Muscle layer of duodenum (tissue), 2 donors: ENCODE results near the gene TMEM184A.
"Not testable (repeated sequence)": the region's sequence is repeated elsewhere in the genome, so short reads cannot be mapped to it uniquely, and the experiment has no call there.

Experiments
- H3K27ac ChIP-seq: one replicate; pipeline ENCODE4 v1.7.0; 2013; ENCODE audit warnings: mild to moderate bottlenecking, low read length
- H3K27me3 ChIP-seq: one replicate; pipeline ENCODE4 v1.7.0; 2013; ENCODE audit warnings: low read depth, mild to moderate bottlenecking, control low read depth, low read length
- H3K36me3 ChIP-seq, 2 donors: one replicate each; pipeline ENCODE4 v1.7.0; 2013; ENCODE audit warnings: low read length in 2 of 2, control low read depth in 1 of 2, mild to moderate bottlenecking in 1 of 2; ENCODE audit not compliant: insufficient read depth in 2 of 2, control insufficient read depth in 1 of 2
- H3K4me1 ChIP-seq, 2 donors: one replicate each; pipeline ENCODE4 v1.7.0; 2013; ENCODE audit warnings: low read length in 2 of 2, mild to moderate bottlenecking in 2 of 2, control low read depth in 1 of 2, moderate library complexity in 1 of 2; ENCODE audit not compliant: insufficient read depth in 2 of 2, control insufficient read depth in 1 of 2
- H3K4me3 ChIP-seq, 2 donors: one replicate each; pipeline ENCODE4 v1.7.0; 2013; ENCODE audit warnings: low read length in 2 of 2, low read depth in 1 of 2, mild to moderate bottlenecking in 1 of 2
- H3K9me3 ChIP-seq, 2 donors: one replicate each; pipeline ENCODE4 v1.7.0; 2013; ENCODE audit warnings: low read length in 2 of 2, control low read depth in 1 of 2, mild to moderate bottlenecking in 1 of 2; ENCODE audit not compliant: control insufficient read depth in 1 of 2
- donor health status: healthy.

The TMEM184A gene

DNA sequence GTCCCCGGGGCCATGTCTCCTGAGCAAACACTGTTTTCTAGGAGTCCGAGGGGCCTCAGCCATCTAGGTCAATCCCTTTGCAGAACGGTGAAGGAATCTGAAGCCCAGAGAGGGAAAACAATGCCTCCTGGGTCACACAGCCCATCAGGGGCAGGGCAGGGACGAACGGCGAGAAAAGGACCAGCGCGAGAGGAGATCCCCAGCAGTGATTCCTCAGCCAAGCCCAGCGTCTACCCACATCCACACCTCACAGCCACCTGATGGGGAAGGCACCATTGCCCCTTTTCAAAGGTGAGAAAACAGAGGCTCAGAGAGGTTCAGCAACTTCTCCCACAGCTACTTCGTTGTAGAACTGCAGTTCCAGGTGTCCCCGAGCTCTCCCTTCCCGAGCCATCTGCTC is 31.7 kb upstream of the TMEM184A start:
- no peaks in the 10 kb centered on the region for H3K4me1 ChIP-seq
- peaks cover 7% of the 10 kb centered on the region for H3K27me3 ChIP-seq
- H3K4me3 ChIP-seq, result no peak overlapping the region
- no peak overlapping the region for H3K27ac ChIP-seq
- peaks cover 6 to 8% of the 10 kb centered on the region in 2 donors for H3K9me3 ChIP-seq
- H3K36me3 ChIP-seq, result no peaks in the 10 kb centered on the region

- H3K4me3 ChIP-seq, result no peak overlapping the region
- peaks cover 6 to 8% of the 10 kb centered on the region in 2 donors for H3K9me3 ChIP-seq
- H3K27ac ChIP-seq, result no peak overlapping the region
- no peaks in the 10 kb centered on the region for H3K36me3 ChIP-seq
- H3K4me1 ChIP-seq, result no peaks in the 10 kb centered on the region
- H3K27me3 ChIP-seq, result peaks cover 7% of the 10 kb centered on the region
Measured at GRCh38 chr7:1586827-1587705, 31.1 kb upstream of the TMEM184A start.

- H3K9me3 ChIP-seq, result peaks cover 6 to 8% of the 10 kb centered on the region in 2 donors
- H3K4me1 ChIP-seq, result no peaks in the 10 kb centered on the region
- H3K27ac ChIP-seq, result no peak overlapping the region
- H3K4me3 ChIP-seq, result no peak overlapping the region
- H3K36me3 ChIP-seq, result no peaks in the 10 kb centered on the region
- no peaks in the 10 kb centered on the region for H3K27me3 ChIP-seq
Measured at GRCh38 chr7:1586126-1586826, 30.3 kb upstream of the TMEM184A start.

DNA sequence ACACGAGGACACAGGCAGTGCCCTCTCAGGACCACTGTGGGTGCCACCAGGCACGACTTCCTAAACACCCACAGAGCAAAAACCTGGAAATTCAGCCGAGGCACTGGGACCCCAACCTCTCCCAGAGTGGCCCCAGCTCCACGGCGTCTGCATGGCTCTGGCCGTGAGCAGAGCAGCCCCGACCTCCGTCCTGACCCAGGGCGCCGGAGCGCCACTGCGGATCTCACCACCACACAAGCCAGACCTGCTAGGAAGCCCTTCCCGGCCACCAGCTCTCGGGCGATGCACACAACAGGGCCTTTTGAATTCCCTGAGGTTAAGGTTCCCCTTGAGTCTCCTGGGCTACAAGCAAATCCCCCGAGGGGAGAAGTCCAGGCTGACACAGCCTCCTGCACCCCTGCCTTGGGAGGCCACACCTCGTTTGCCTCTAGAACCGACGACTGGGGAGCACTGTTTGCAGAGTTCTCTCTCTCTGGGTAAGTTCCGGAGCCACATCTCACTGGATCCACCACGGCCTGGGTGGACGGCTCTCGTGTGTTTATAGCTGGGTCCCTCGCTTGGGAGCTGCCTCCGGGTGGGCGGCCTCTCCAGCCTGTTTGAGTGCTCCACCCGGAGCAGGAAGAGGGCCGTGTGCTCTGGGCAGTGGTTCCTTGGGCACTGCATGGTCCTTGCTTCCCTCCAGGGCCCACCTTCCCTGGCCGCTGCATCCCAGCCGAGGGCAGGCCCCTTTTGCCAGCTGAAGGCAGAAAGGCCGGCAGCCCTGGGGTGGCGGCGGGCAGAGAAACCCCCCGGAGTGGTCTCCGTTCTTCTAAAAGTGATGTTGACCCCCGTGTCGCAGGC is 29.4 kb upstream of the TMEM184A start:
- Histone ChIP-seq H3K4me1 (no peaks in the 10 kb centered on the region), H3K27ac (no peak overlapping the region), H3K36me3 (no peaks in the 10 kb centered on the region), H3K4me3 (no peak overlapping the region), H3K27me3 (no peaks in the 10 kb centered on the region), H3K9me3 (peaks cover 6 to 8% of the 10 kb centered on the region in 2 donors)

- Histone ChIP-seq H3K36me3 (no peaks in the 10 kb centered on the region), H3K27me3 (no peaks in the 10 kb centered on the region), H3K4me1 (peaks cover 0 to 1% of the 10 kb centered on the region in 2 donors), H3K9me3 (peaks cover 6 to 8% of the 10 kb centered on the region in 2 donors), H3K4me3 (no peak overlapping the region), H3K27ac (no peak overlapping the region)
Measured at GRCh38 chr7:1584700-1585099, 28.7 kb upstream of the TMEM184A start.

DNA sequence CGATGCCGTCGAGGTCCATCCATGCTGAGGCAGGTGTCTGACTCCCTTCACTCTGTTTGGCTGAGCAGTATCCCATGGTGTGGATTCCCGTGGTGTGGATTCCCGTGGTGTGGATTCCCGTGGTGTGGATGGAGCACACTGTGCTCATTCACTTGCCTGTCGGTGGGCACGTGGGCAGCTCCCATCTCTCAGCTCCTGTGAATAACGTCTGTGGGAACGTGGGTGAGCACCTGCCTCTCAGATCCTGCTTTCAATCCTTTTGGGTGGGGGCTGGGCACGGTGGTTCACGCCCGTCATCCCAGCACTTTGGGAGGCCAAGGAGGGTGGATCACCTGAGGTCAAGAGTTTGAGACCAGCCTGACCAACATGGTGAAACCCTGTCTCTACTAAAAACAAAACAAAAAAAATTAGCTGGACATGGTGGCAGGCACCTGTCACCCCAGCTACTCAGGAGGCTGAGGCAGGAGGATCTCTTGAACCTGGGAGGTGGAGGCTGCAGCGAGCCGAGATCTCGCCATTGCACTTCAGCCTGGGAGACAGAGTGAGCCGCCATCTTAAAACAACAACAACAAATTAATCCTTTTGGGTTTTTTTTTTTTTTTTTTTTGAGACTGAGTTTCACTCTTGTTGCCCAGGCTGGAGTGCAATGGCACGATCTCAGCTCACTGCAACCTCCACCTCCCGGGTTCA is 27.4 kb upstream of the TMEM184A start:
- H3K4me1 ChIP-seq, H3K27me3 ChIP-seq: not testable (repeated sequence)

GRCh38 chr7:1580422-1581030 is 24.5 kb upstream of the TMEM184A start:
- H3K9me3 ChIP-seq, result no peaks in the 10 kb centered on the region

More for the DNA sequence above, 27.4 kb upstream of the TMEM184A start:
- H3K27ac ChIP-seq, H3K36me3 ChIP-seq, H3K9me3 ChIP-seq, H3K4me3 ChIP-seq: not testable (repeated sequence)

DNA sequence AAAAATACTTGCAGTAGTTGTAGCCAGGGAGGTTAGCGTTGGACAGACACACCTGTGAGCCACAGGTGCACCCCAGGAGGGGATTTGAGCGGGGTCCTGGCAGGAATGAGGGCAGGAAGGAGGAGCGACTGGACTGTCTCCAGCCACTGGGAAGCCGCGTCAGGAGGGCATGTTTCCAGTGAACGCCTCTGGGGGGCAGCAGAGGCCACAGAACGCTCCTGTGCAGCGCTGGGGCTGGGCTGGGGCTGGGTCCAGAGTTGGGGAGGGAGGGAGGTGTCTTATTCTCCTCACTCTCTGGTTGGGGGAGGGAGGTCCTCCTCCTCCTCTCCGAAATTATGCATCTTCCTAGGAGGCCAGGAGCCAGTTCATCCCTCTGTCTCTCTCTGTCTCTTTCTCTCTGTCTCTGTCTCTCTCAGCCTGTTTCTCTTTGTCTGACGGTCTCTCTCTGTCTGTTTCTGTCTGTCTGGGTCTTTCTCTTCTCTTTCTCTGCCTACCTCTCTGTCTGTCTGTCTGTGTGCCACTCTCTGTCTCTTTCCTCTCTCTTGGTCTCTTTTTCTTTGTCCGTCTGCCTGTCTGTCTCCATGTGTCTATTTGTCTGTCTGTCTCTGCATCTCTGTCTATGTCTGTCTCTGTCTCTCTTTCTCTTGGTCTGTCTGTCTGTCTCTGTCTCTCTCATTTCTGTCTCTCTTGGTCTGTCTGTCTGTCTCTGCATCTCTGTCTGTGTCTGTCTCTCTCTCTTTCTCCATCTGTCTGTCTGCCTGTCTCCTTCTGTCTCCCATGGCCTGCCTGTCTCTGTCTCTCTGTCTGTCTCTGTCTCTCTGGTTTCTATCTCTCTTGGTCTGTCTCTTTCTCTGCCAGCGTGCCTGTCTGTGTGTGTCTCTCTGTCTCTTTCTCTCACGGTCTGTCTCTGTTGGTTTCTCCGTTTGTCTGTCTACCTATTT is 23.7 kb upstream of the TMEM184A start:
- Histone ChIP-seq H3K9me3 (no peaks in the 10 kb centered on the region), H3K36me3 (no peaks in the 10 kb centered on the region), H3K4me1 (peaks cover 0 to 8% of the 10 kb centered on the region in 2 donors), H3K4me3 (no peak overlapping the region), H3K27ac (no peak overlapping the region), H3K27me3 (no peaks in the 10 kb centered on the region)

More at GRCh38 chr7:1580422-1581030, 24.5 kb upstream of the TMEM184A start:
- H3K36me3 ChIP-seq, result no peaks in the 10 kb centered on the region
- no peak overlapping the region for H3K4me3 ChIP-seq
- peaks cover 0 to 8% of the 10 kb centered on the region in 2 donors for H3K4me1 ChIP-seq
- no peaks in the 10 kb centered on the region for H3K27me3 ChIP-seq
- no peak overlapping the region for H3K27ac ChIP-seq

DNA sequence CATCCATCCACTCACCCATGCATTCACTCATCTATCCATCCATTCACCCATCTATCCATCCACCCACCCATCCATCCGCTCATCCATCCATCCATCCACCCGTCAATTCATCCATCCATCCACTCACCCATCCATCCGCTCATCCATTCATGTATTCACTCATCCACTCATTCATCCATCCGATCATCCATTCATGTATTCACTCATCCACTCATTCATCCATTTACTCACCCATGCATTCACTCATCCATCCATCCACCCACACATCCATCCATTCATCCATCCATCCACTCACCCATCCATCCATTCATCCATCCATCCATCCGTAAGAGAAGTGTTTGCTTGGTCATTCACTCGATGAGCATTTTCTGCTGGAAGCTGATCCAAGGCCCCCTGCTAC is 22.5 kb upstream of the TMEM184A start:
- no peaks in the 10 kb centered on the region for H3K9me3 ChIP-seq
- no peaks in the 10 kb centered on the region for H3K27me3 ChIP-seq
- no peaks in the 10 kb centered on the region for H3K36me3 ChIP-seq
- peaks cover 0 to 8% of the 10 kb centered on the region in 2 donors for H3K4me1 ChIP-seq
- no peak overlapping the region for H3K4me3 ChIP-seq
- no peak overlapping the region for H3K27ac ChIP-seq
